ENCODE measurements around the gene XPA.
A peak's percentile ranks its signal among the peaks of the same experiment; 100 is the strongest.
"Not testable (repeated sequence)": the region's sequence is repeated elsewhere in the genome, so short reads cannot be mapped to it uniquely, and the experiment has no call there.

The XPA gene

GRCh38 chr9:97696803-97697601, at the start of gene XPA:
XPA (minus strand) TSS chr9:97697340; CDS start chr9:97697292, 48 bp downstream.
- Mint-ChIP-seq H3K4me3 (peak within 1 kb of the TSS; percentile 92), H3K27ac (peak within 1 kb of the TSS; percentile 91), H3K36me3 (peaks cover 6% of the 10 kb centered on the region), H3K27me3 (peaks cover 1% of the 10 kb centered on the region), H3K9me3 (no peaks in the 10 kb centered on the region), H3K4me1 (peaks cover 43% of the 10 kb centered on the region)
- DNase-seq (ENCODE audit: low spot score in 2 of 2), result peak; percentile 90 to 94
- ATAC-seq (ENCODE audit: low read depth), result peak; percentile 93

- ATAC-seq (ENCODE audit: low read depth), result no peak
- H3K27ac Mint-ChIP-seq, result no peak overlapping the region
- no peak overlapping the region for H3K4me3 Mint-ChIP-seq
- H3K27me3 Mint-ChIP-seq, result peaks cover 43% of the 10 kb centered on the region
- H3K9me3 Mint-ChIP-seq, result peaks cover 6% of the 10 kb centered on the region
- H3K36me3 Mint-ChIP-seq, result peaks cover 4% of the 10 kb centered on the region
- no peak for DNase-seq (ENCODE audit: low spot score in 2 of 2)
- peaks cover 6% of the 10 kb centered on the region for H3K4me1 Mint-ChIP-seq
Measured at GRCh38 chr9:97744710-97745708, 47.9 kb upstream of the XPA start.

GRCh38 chr9:97744025-97744424, 46.9 kb upstream of the XPA start:
- ATAC-seq (ENCODE audit: low read depth); H3K36me3 Mint-ChIP-seq; H3K4me3 Mint-ChIP-seq; H3K4me1 Mint-ChIP-seq; H3K9me3 Mint-ChIP-seq; H3K27ac Mint-ChIP-seq; DNase-seq (ENCODE audit: low spot score in 2 of 2): not testable (repeated sequence)
- H3K27me3 Mint-ChIP-seq, result peaks cover 46% of the 10 kb centered on the region

GRCh38 chr9:97742545-97742944, 45.4 kb upstream of the XPA start:
- DNase-seq (ENCODE audit: low spot score in 2 of 2) (no peak), ATAC-seq (ENCODE audit: low read depth) (no peak)
- Mint-ChIP-seq H3K9me3 (peaks cover 6% of the 10 kb centered on the region), H3K27me3 (peaks cover 47% of the 10 kb centered on the region), H3K4me1 (peaks cover 6% of the 10 kb centered on the region), H3K36me3 (peaks cover 4% of the 10 kb centered on the region), H3K4me3 (no peak overlapping the region), H3K27ac (no peak overlapping the region)

- Mint-ChIP-seq H3K9me3 (peaks cover 6% of the 10 kb centered on the region), H3K27me3 (peaks cover 49% of the 10 kb centered on the region), H3K27ac (no peak overlapping the region), H3K4me1 (peaks cover 6% of the 10 kb centered on the region), H3K4me3 (no peak overlapping the region), H3K36me3 (peaks cover 4% of the 10 kb centered on the region)
- no peak for ATAC-seq (ENCODE audit: low read depth)
- DNase-seq (ENCODE audit: low spot score in 2 of 2), result no peak
Measured at GRCh38 chr9:97741947-97742346, 44.8 kb upstream of the XPA start.

- peak; percentile 26 to 46 for DNase-seq (ENCODE audit: low spot score in 2 of 2)
Measured at GRCh38 chr9:97740848-97741821, 44.0 kb upstream of the XPA start.

GRCh38 chr9:97737429-97737828, 40.3 kb upstream of the XPA start:
- DNase-seq (ENCODE audit: low spot score in 2 of 2) (no peak), ATAC-seq (ENCODE audit: low read depth) (no peak)
- H3K4me3 Mint-ChIP-seq, result no peak overlapping the region
- H3K27ac Mint-ChIP-seq, result no peak overlapping the region
- H3K36me3 Mint-ChIP-seq, result peaks cover 4% of the 10 kb centered on the region
- H3K4me1 Mint-ChIP-seq, result peaks cover 6% of the 10 kb centered on the region
- H3K9me3 Mint-ChIP-seq, result peaks cover 6% of the 10 kb centered on the region
- H3K27me3 Mint-ChIP-seq, result peaks cover 39% of the 10 kb centered on the region

More at GRCh38 chr9:97740848-97741821, 44.0 kb upstream of the XPA start:
- peaks cover 4% of the 10 kb centered on the region for H3K36me3 Mint-ChIP-seq
- peaks cover 6% of the 10 kb centered on the region for H3K9me3 Mint-ChIP-seq
- no peak overlapping the region for H3K27ac Mint-ChIP-seq
- peaks cover 48% of the 10 kb centered on the region for H3K27me3 Mint-ChIP-seq
- peak overlapping the region; percentile 55 for H3K4me3 Mint-ChIP-seq
- peaks cover 6% of the 10 kb centered on the region for H3K4me1 Mint-ChIP-seq
- peak; percentile 81 for ATAC-seq (ENCODE audit: low read depth)

- Mint-ChIP-seq H3K9me3 (no peaks in the 10 kb centered on the region), H3K27ac (no peak overlapping the region), H3K27me3 (peaks cover 29% of the 10 kb centered on the region), H3K4me3 (no peak overlapping the region), H3K36me3 (no peaks in the 10 kb centered on the region), H3K4me1 (no peaks in the 10 kb centered on the region)
- DNase-seq (ENCODE audit: low spot score in 2 of 2), result no peak
- no peak for ATAC-seq (ENCODE audit: low read depth)
Measured at GRCh38 chr9:97735070-97735600, 38.0 kb upstream of the XPA start.

GRCh38 chr9:97726716-97727115, 29.6 kb upstream of the XPA start:
- ATAC-seq (ENCODE audit: low read depth) (no peak), DNase-seq (ENCODE audit: low spot score in 2 of 2) (no peak)
- Mint-ChIP-seq H3K27me3 (peaks cover 12% of the 10 kb centered on the region), H3K9me3 (no peaks in the 10 kb centered on the region), H3K4me1 (no peaks in the 10 kb centered on the region), H3K4me3 (no peak overlapping the region), H3K27ac (no peak overlapping the region), H3K36me3 (no peaks in the 10 kb centered on the region)

GRCh38 chr9:97723819-97724218, 26.7 kb upstream of the XPA start:
- DNase-seq (ENCODE audit: low spot score in 2 of 2), result no peak
- Mint-ChIP-seq H3K27me3 (peaks cover 16% of the 10 kb centered on the region), H3K27ac (no peak overlapping the region), H3K36me3 (peaks cover 3% of the 10 kb centered on the region), H3K4me3 (no peak overlapping the region), H3K4me1 (no peaks in the 10 kb centered on the region), H3K9me3 (peaks cover 7% of the 10 kb centered on the region)
- no peak for ATAC-seq (ENCODE audit: low read depth)

GRCh38 chr9:97722331-97722730, 25.2 kb upstream of the XPA start:
- H3K9me3 Mint-ChIP-seq, result peaks cover 7% of the 10 kb centered on the region
- no peak overlapping the region for H3K4me3 Mint-ChIP-seq
- H3K27ac Mint-ChIP-seq, result no peak overlapping the region
- H3K27me3 Mint-ChIP-seq, result peaks cover 12% of the 10 kb centered on the region
- H3K36me3 Mint-ChIP-seq, result peaks cover 3% of the 10 kb centered on the region
- no peaks in the 10 kb centered on the region for H3K4me1 Mint-ChIP-seq
- no peak for ATAC-seq (ENCODE audit: low read depth)
- no peak for DNase-seq (ENCODE audit: low spot score in 2 of 2)

GRCh38 chr9:97721396-97721795, 24.3 kb upstream of the XPA start:
- H3K4me1 Mint-ChIP-seq, result no peaks in the 10 kb centered on the region
- no peak overlapping the region for H3K4me3 Mint-ChIP-seq
- H3K9me3 Mint-ChIP-seq, result peaks cover 7% of the 10 kb centered on the region
- no peak overlapping the region for H3K27ac Mint-ChIP-seq
- DNase-seq (ENCODE audit: low spot score in 2 of 2), result no peak
- ATAC-seq (ENCODE audit: low read depth), result no peak
- H3K27me3 Mint-ChIP-seq, result peaks cover 12% of the 10 kb centered on the region
- peaks cover 3% of the 10 kb centered on the region for H3K36me3 Mint-ChIP-seq

GRCh38 chr9:97717866-97718265, 20.7 kb upstream of the XPA start:
- no peak overlapping the region for H3K27ac Mint-ChIP-seq
- peaks cover 3% of the 10 kb centered on the region for H3K36me3 Mint-ChIP-seq
- DNase-seq (ENCODE audit: low spot score in 2 of 2) (no peak), ATAC-seq (ENCODE audit: low read depth) (no peak)
- peaks cover 7% of the 10 kb centered on the region for H3K27me3 Mint-ChIP-seq
- no peaks in the 10 kb centered on the region for H3K4me1 Mint-ChIP-seq
- no peak overlapping the region for H3K4me3 Mint-ChIP-seq
- H3K9me3 Mint-ChIP-seq, result peaks cover 7% of the 10 kb centered on the region

All from memory B cell (primary cell).